HepG2 (cell line): ENCODE results near the gene UBQLN1. TPM values are rescaled to one million over a fixed set of nuclear protein-coding genes. Genes with fewer than 3 reads are reported as not detected.

ENCODE experiments used
- ASH2L ChIP-seq: fragments of 300-600, 200-600 bp; sonication (generic); IDR thresholded peaks from 2 replicates; pipeline ENCODE4 v1.7.0; 2017; ENCODE audit warnings: low read depth, mild to moderate bottlenecking, moderate library complexity, mixed read lengths, low read length; ENCODE audit not compliant: insufficient read length
- FOXO1 ChIP-seq: sonication (generic); formaldehyde crosslinking; IDR thresholded peaks from 2 replicates; pipeline ENCODE4 v1.4.0; 2020; ENCODE audit warnings: missing genetic modification reagents
- GRHL1 ChIP-seq: sonication (generic); formaldehyde crosslinking; conservative IDR thresholded peaks from 2 replicates; pipeline ENCODE4 v1.8.0; 2022; ENCODE audit warnings: missing genetic modification reagents
- MIXL1 ChIP-seq: IDR thresholded peaks from 2 replicates; pipeline ENCODE4 v1.6.1; 2016
- SALL1 ChIP-seq: sonication (generic); formaldehyde crosslinking; IDR thresholded peaks from 2 replicates; pipeline ENCODE4 v1.8.0; 2022; ENCODE audit warnings: mild to moderate bottlenecking, missing genetic modification reagents
- ZFP36L1 ChIP-seq: sonication (generic); formaldehyde crosslinking; IDR thresholded peaks from 2 replicates; pipeline ENCODE4 v1.8.0; 2022; ENCODE audit warnings: mild to moderate bottlenecking, missing genetic modification reagents, moderate library complexity
- ZNF143 ChIP-seq: sonication (generic); formaldehyde crosslinking; IDR thresholded peaks from 2 replicates; pipeline ENCODE4 v1.4.0; 2020; ENCODE audit warnings: missing genetic modification reagents
- ZNF274 ChIP-seq: sonication (generic); formaldehyde crosslinking; IDR thresholded peaks from 2 replicates; pipeline ENCODE4 v1.5.1; 2020; ENCODE audit warnings: mild to moderate bottlenecking, missing genetic modification reagents
- ZNF546 ChIP-seq: sonication (generic); formaldehyde crosslinking; conservative IDR thresholded peaks from 2 replicates; pipeline ENCODE4 v1.8.1; 2023; ENCODE audit warnings: mild to moderate bottlenecking, missing genetic modification reagents
- polyA plus RNA-seq, 8 experiments: library from polyadenylated mRNA; depleted of rRNA in 3 of 8; stranded (reverse) in 7 of 8; unstranded in 1 of 8; fragments of >200 nt; fragmentation: Illumina TruSeq in 4 of 8; extraction: Trizol in 4 of 8; gene quantifications; 2 replicates each; pipeline versions ENCODE4 v1.2.1 to v1.2.3, GENCODE V29; 2011 to 2016; ENCODE audit warnings: low read depth in 4 of 8, missing spikeins in 1 of 8, mixed read lengths in 1 of 8; ENCODE audit not compliant: insufficient read depth in 1 of 8
- total RNA-seq, 5 experiments: library from RNA; depleted of rRNA; stranded (reverse); fragments of >200 nt; fragmentation: Illumina TruSeq; extraction: Trizol; gene quantifications; 2 replicates each; pipeline ENCODE4 v1.2.3, GENCODE V29; 2016; ENCODE audit warnings: low read depth in 1 of 5
- TF ChIP-seq, protein P1 (sequence below), 2 experiments: IDR thresholded peaks; 2 replicates each; pipeline ENCODE4 v1.6.1; 2011 to 2012; ENCODE audit warnings: low read length in 2 of 2, borderline replicate concordance in 1 of 2, low read depth in 1 of 2, mild to moderate bottlenecking in 1 of 2, moderate library complexity in 1 of 2
- TF ChIP-seq, protein P2 (sequence below): IDR thresholded peaks from 2 replicates; pipeline ENCODE4 v1.6.1; 2012; ENCODE audit warnings: low read depth, low read length, improper control_type of control experiment
- TF ChIP-seq, protein P3 (sequence below): sonication (generic); formaldehyde crosslinking; IDR thresholded peaks from 2 replicates; pipeline ENCODE4 v1.4.0; 2020; ENCODE audit warnings: missing genetic modification reagents

UBQLN1 gene
- total and polyA plus RNA-seq, 2 of the 13 experiments (the other 11 are each of a cell fraction or from before 2014, with no cell fraction given): 78.1 to 83.8 TPM

- TF ChIP-seq, protein P1, sequence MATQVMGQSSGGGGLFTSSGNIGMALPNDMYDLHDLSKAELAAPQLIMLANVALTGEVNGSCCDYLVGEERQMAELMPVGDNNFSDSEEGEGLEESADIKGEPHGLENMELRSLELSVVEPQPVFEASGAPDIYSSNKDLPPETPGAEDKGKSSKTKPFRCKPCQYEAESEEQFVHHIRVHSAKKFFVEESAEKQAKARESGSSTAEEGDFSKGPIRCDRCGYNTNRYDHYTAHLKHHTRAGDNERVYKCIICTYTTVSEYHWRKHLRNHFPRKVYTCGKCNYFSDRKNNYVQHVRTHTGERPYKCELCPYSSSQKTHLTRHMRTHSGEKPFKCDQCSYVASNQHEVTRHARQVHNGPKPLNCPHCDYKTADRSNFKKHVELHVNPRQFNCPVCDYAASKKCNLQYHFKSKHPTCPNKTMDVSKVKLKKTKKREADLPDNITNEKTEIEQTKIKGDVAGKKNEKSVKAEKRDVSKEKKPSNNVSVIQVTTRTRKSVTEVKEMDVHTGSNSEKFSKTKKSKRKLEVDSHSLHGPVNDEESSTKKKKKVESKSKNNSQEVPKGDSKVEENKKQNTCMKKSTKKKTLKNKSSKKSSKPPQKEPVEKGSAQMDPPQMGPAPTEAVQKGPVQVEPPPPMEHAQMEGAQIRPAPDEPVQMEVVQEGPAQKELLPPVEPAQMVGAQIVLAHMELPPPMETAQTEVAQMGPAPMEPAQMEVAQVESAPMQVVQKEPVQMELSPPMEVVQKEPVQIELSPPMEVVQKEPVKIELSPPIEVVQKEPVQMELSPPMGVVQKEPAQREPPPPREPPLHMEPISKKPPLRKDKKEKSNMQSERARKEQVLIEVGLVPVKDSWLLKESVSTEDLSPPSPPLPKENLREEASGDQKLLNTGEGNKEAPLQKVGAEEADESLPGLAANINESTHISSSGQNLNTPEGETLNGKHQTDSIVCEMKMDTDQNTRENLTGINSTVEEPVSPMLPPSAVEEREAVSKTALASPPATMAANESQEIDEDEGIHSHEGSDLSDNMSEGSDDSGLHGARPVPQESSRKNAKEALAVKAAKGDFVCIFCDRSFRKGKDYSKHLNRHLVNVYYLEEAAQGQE (IDR thresholded peaks at IDR 0.05; ENCODE audit: borderline replicate concordance in 1 of 2, low read depth in 1 of 2, low read length in 2 of 2): no peak
- no peak for TF ChIP-seq ZNF143 (CRISPR knock-in tag)
- TF ChIP-seq FOXO1 (CRISPR knock-in tag): peak; percentile 71; the same call in 1 of the 2 replicates
- no peak for TF ChIP-seq ASH2L
- TF ChIP-seq, protein P2, sequence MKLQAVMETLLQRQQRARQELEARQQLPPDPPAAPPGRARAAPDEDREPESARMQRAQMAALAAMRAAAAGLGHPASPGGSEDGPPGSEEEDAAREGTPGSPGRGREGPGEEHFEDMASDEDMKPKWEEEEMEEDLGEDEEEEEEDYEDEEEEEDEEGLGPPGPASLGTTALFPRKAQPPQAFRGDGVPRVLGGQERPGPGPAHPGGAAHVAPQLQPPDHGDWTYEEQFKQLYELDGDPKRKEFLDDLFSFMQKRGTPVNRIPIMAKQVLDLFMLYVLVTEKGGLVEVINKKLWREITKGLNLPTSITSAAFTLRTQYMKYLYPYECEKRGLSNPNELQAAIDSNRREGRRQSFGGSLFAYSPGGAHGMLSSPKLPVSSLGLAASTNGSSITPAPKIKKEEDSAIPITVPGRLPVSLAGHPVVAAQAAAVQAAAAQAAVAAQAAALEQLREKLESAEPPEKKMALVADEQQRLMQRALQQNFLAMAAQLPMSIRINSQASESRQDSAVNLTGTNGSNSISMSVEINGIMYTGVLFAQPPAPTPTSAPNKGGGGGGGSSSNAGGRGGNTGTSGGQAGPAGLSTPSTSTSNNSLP: peak; percentile 47; the same call in 1 of the 2 replicates
- TF ChIP-seq MIXL1: no peak
- TF ChIP-seq ZNF546 (CRISPR knock-in tag): no peak
- TF ChIP-seq, protein P3, sequence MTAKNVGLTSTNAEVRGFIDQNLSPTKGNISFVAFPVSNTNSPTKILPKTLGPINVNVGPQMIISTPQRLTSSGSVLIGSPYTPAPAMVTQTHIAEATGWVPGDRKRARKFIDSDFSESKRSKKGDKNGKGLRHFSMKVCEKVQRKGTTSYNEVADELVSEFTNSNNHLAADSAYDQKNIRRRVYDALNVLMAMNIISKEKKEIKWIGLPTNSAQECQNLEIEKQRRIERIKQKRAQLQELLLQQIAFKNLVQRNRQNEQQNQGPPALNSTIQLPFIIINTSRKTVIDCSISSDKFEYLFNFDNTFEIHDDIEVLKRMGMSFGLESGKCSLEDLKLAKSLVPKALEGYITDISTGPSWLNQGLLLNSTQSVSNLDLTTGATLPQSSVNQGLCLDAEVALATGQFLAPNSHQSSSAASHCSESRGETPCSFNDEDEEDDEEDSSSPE (CRISPR knock-in tag): no peak
- TF ChIP-seq ZNF274 (CRISPR knock-in tag): no peak
- TF ChIP-seq GRHL1 (CRISPR knock-in tag): no peak
- TF ChIP-seq ZFP36L1 (CRISPR knock-in tag): no peak
- TF ChIP-seq SALL1 (CRISPR knock-in tag): no peak; the same call in 1 of the 2 replicates
Observed at GRCh38 chr9:83708515-83709158, 879 bp upstream of the UBQLN1 start (continued).
